Measurements from ENCODE around the gene GRIK4.

Gene GRIK4

GRCh38 chr11:120882175-120882574, 370.6 kb downstream of the GRIK4 start:
- H3K27ac ChIP-seq (replicated peaks) = no peak overlapping the region
- H3K4me3 ChIP-seq (replicated peaks; ENCODE audit: insufficient read depth, low read length) = no peak overlapping the region
- DNase-seq (ENCODE audit: low read depth in 1 of 2, low spot score in 1 of 2) = no peak
- TF ChIP-seq REST (IDR thresholded peaks at IDR 0.05; ENCODE audit: insufficient replicate concordance, low read depth) = no peak
- no peak for TF ChIP-seq GABPA (IDR thresholded peaks at IDR 0.05; ENCODE audit: low read depth)
- no peak for TF ChIP-seq SPI1 (IDR thresholded peaks at IDR 0.05; ENCODE audit: borderline replicate concordance, low read depth)
- TF ChIP-seq CTCF (IDR thresholded peaks at IDR 0.05; ENCODE audit: insufficient read depth, low read length) = no peak
- no peak for TF ChIP-seq POLR2AphosphoS5 (IDR thresholded peaks at IDR 0.05; ENCODE audit: low read depth)
- H3K27me3 ChIP-seq (ENCODE audit: insufficient read depth, poor library complexity, severe bottlenecking) = peaks cover 9% of the 10 kb centered on the region

- no peak overlapping the region for H3K4me3 ChIP-seq (replicated peaks; ENCODE audit: insufficient read depth, low read length)
- TF ChIP-seq CTCF (IDR thresholded peaks at IDR 0.05; ENCODE audit: insufficient read depth, low read length) (no peak), GABPA (IDR thresholded peaks at IDR 0.05; ENCODE audit: low read depth) (no peak), SPI1 (IDR thresholded peaks at IDR 0.05; ENCODE audit: borderline replicate concordance, low read depth) (no peak), REST (IDR thresholded peaks at IDR 0.05; ENCODE audit: insufficient replicate concordance, low read depth) (no peak), POLR2AphosphoS5 (IDR thresholded peaks at IDR 0.05; ENCODE audit: low read depth) (no peak)
- H3K27ac ChIP-seq (replicated peaks) = no peak overlapping the region
- peaks cover 9% of the 10 kb centered on the region for H3K27me3 ChIP-seq (ENCODE audit: insufficient read depth, poor library complexity, severe bottlenecking)
- no peak for DNase-seq (ENCODE audit: low read depth in 1 of 2, low spot score in 1 of 2)
Observed at GRCh38 chr11:120883404-120884080, 372.0 kb downstream of the GRIK4 start.

- no peak overlapping the region for H3K27ac ChIP-seq (replicated peaks)
- H3K4me3 ChIP-seq (replicated peaks; ENCODE audit: insufficient read depth, low read length) = no peak overlapping the region
- DNase-seq (ENCODE audit: low read depth in 1 of 2, low spot score in 1 of 2) = no peak
- H3K27me3 ChIP-seq (ENCODE audit: insufficient read depth, poor library complexity, severe bottlenecking) = peaks cover 9% of the 10 kb centered on the region
- TF ChIP-seq CTCF (IDR thresholded peaks at IDR 0.05; ENCODE audit: insufficient read depth, low read length) (no peak), SPI1 (IDR thresholded peaks at IDR 0.05; ENCODE audit: borderline replicate concordance, low read depth) (no peak), GABPA (IDR thresholded peaks at IDR 0.05; ENCODE audit: low read depth) (no peak), REST (IDR thresholded peaks at IDR 0.05; ENCODE audit: insufficient replicate concordance, low read depth) (no peak), POLR2AphosphoS5 (IDR thresholded peaks at IDR 0.05; ENCODE audit: low read depth) (no peak)
Observed at GRCh38 chr11:120884154-120885020, 372.8 kb downstream of the GRIK4 start.
